M059J (cell line): ENCODE data around the gene FITM1. TPM values are rescaled to one million over a fixed set of nuclear protein-coding genes. Genes with fewer than 3 reads are reported as not detected.

Source experiments
- DNase-seq: peaks from one replicate; pipeline ENCODE4 v3.0.0-alpha.2; 2012; ENCODE audit warnings: low read depth
- total RNA-seq: library from RNA; depleted of rRNA; stranded (reverse); fragments of >200 nt; shearing (Covaris generic); gene quantifications from 2 replicates; pipeline ENCODE4 v1.2.3, GENCODE V29; 2014

The FITM1 gene
- total RNA-seq, 1 experiment from 2014 or later = 0.27 TPM

GRCh38 chr14:24139272-24139934 lies 8.9 kb downstream of the FITM1 start:
- no peak for DNase-seq

GRCh38 chr14:24141097-24141880 lies 10.8 kb downstream of the FITM1 start, which contains the start of gene EMC9:
Gene EMC9, minus strand, starts transcription at chr14:24141591. Its CDS starts 287 bp downstream, at chr14:24141304.
- DNase-seq = peak; percentile 99

GRCh38 chr14:24143511-24143910 lies 13.1 kb downstream of the FITM1 start:
- DNase-seq = peak; percentile 57

- no peak for DNase-seq
Measured at GRCh38 chr14:24144451-24144850, 14.0 kb downstream of the FITM1 start.

- DNase-seq = no peak
Measured at GRCh38 chr14:24145219-24145618, 14.8 kb downstream of the FITM1 start.

- peak; percentile 30 for DNase-seq
Measured at GRCh38 chr14:24145690-24146452, 15.4 kb downstream of the FITM1 start.

- DNase-seq = peak; percentile 97
Measured at GRCh38 chr14:24146453-24146977, 16.1 kb downstream of the FITM1 start, which contains the start of gene PSME2. Gene PSME2, minus strand, starts transcription at chr14:24146610. Its CDS starts 29 bp downstream, at chr14:24146581.

- peak; percentile 98 for DNase-seq
Measured at GRCh38 chr14:24146978-24147760, 16.7 kb downstream of the FITM1 start, which contains the start of gene RNF31. Gene RNF31, plus strand, starts transcription at chr14:24147498. Its CDS starts 201 bp downstream, at chr14:24147699.

GRCh38 chr14:24147761-24148428 lies 17.4 kb downstream of the FITM1 start:
- no peak for DNase-seq

GRCh38 chr14:24149302-24149969 lies 19.0 kb downstream of the FITM1 start:
- no peak for DNase-seq

- no peak for DNase-seq
Measured at GRCh38 chr14:24150061-24150460, 19.6 kb downstream of the FITM1 start.

GRCh38 chr14:24150567-24150966 lies 20.1 kb downstream of the FITM1 start:
- no peak for DNase-seq

- no peak for DNase-seq
Measured at GRCh38 chr14:24150993-24151392, 20.5 kb downstream of the FITM1 start.

- no peak for DNase-seq
Measured at GRCh38 chr14:24151404-24152080, 21.1 kb downstream of the FITM1 start.

- no peak for DNase-seq
Measured at GRCh38 chr14:24155100-24155499, 24.6 kb downstream of the FITM1 start.

GRCh38 chr14:24156840-24157239 lies 26.4 kb downstream of the FITM1 start:
- DNase-seq = no peak

- no peak for DNase-seq
Measured at GRCh38 chr14:24157331-24157730, 26.9 kb downstream of the FITM1 start.

- DNase-seq = no peak
Measured at GRCh38 chr14:24159777-24160498, 29.5 kb downstream of the FITM1 start.

GRCh38 chr14:24160499-24160849 lies 30.0 kb downstream of the FITM1 start:
- DNase-seq = no peak
